ENCODE measurements around the gene ARL1. TPM values are rescaled to one million over a fixed set of nuclear protein-coding genes. Genes with fewer than 3 reads are reported as not detected.

Gene ARL1
- total RNA-seq, result 10 to 100 TPM; 26.2 to 48.4 (median 39.3) TPM
- 10 to 100 TPM; 28.9 to 31.6 TPM for polyA plus RNA-seq
- 15.7 reads per million, percentile 45 among the genes with 10 or more reads in this experiment for total RNA-seq

GRCh38 chr12:101407436-101408345 is at the start of gene ARL1:
Gene ARL1, minus strand, starts transcription at chr12:101407772. Its CDS starts 127 bp downstream, at chr12:101407645.
- Histone ChIP-seq H3K4me1 (ENCODE audit: control insufficient read depth in 2 of 2, insufficient read depth in 2 of 2, low read length in 2 of 2) (peaks cover 0 to 15% of the 10 kb centered on the region in 2 donors), H3K27ac (ENCODE audit: low read depth, low read length) (peak within 1 kb of the TSS; percentile 85), H3K36me3 (ENCODE audit: control insufficient read depth in 2 of 3, insufficient read depth in 3 of 3, low read length in 3 of 3) (peaks cover 0 to 7% (median 0%) of the 10 kb centered on the region in 3 experiments), H3K4me3 (ENCODE audit: low read length) (peak within 1 kb of the TSS; percentile 97), H3K9me3 (ENCODE audit: control insufficient read depth in 2 of 3, low read length in 3 of 3) (no peaks in the 10 kb centered on the region), H3K27me3 (ENCODE audit: control insufficient read depth in 2 of 2, insufficient read depth in 2 of 2, low read length in 2 of 2) (no peaks in the 10 kb centered on the region)
- peak; percentile 41 to 85 (median 65) for DNase-seq
- ATAC-seq, result peak; percentile 88
- peak within 1 kb of the TSS; percentile 92 to 99 (median 98) for H3K4me3 Mint-ChIP-seq
- no peaks in the 10 kb centered on the region for H3K9me3 Mint-ChIP-seq
- ChIA-PET CTCF (interaction anchor here (0.6 to 1.7 kb wide), 5 partner anchors 16 to 432 kb away, joined by 3 to 4 read pairs (median 3); partner anchors contain the start of gene GNPTAB), POLR2A (interaction anchor here (0.6 to 2.0 kb wide), 5 partner anchors 422 to 654 kb away, joined by 3 to 9 read pairs (median 3); partner anchors contain the start of genes GNPTAB and WASHC3)
- peaks cover 16 to 45% (median 30%) of the 10 kb centered on the region in 7 donors for H3K4me1 Mint-ChIP-seq
- intact Hi-C loops (cut with micrococcal nuclease), result loop anchor here (1.0 to 5.0 kb wide), 6 partner anchors 125 to 1140 kb away; partner anchors contain the start of genes CHPT1 (in 2 of the 2), UTP20 (in 2 of the 2), WASHC3 (in 2 of the 2) and DEPDC4 (in 1 of the 2)
- peak within 1 kb of the TSS; percentile 82 to 98 (median 95) for H3K27ac Mint-ChIP-seq
- peaks cover 0 to 11% (median 2%) of the 10 kb centered on the region in 5 donors for H3K27me3 Mint-ChIP-seq
- H3K36me3 Mint-ChIP-seq, result no peaks in the 10 kb centered on the region

GRCh38 chr12:101455685-101456084 is 48.1 kb upstream of the ARL1 start:
- H3K4me1 ChIP-seq (ENCODE audit: control insufficient read depth in 2 of 2, insufficient read depth in 2 of 2, low read length in 2 of 2), result peaks cover 5 to 10% of the 10 kb centered on the region in 2 donors
- no peak overlapping the region for H3K4me3 ChIP-seq (ENCODE audit: low read length)
- no peak overlapping the region for H3K27ac ChIP-seq (ENCODE audit: low read depth, low read length)
- ChIA-PET CTCF (no interaction called here), POLR2A (no interaction called here)
- peak overlapping the region in 6 of 9 donors; percentile 21 to 72 (median 32) for H3K27ac Mint-ChIP-seq
- no peaks in the 10 kb centered on the region for H3K27me3 ChIP-seq (ENCODE audit: control insufficient read depth in 2 of 2, insufficient read depth in 2 of 2, low read length in 2 of 2)
- peak; percentile 70 for ATAC-seq
- peaks cover 0 to 9% (median 0%) of the 10 kb centered on the region in 5 donors for H3K36me3 Mint-ChIP-seq
- DNase-seq, result peak in 6 of 9 donors; percentile 8 to 29 (median 14)
- peaks cover 7 to 15% (median 12%) of the 10 kb centered on the region in 7 donors for H3K4me1 Mint-ChIP-seq
- no peaks in the 10 kb centered on the region for H3K27me3 Mint-ChIP-seq
- H3K4me3 Mint-ChIP-seq, result peak overlapping the region; percentile 30 to 75 (median 52)
- no peaks in the 10 kb centered on the region for H3K36me3 ChIP-seq (ENCODE audit: control insufficient read depth in 2 of 3, insufficient read depth in 3 of 3, low read length in 3 of 3)
- H3K9me3 Mint-ChIP-seq, result peaks cover 0 to 13% (median 8%) of the 10 kb centered on the region in 11 donors
- H3K9me3 ChIP-seq (ENCODE audit: control insufficient read depth in 2 of 3, low read length in 3 of 3), result peaks cover 0 to 3% (median 0%) of the 10 kb centered on the region in 3 experiments
- intact Hi-C loops (cut with micrococcal nuclease), result no loop called here

- Mint-ChIP-seq H3K9me3 (no peaks in the 10 kb centered on the region), H3K27me3 (peaks cover 0 to 4% (median 2%) of the 10 kb centered on the region in 5 donors), H3K27ac (no peak overlapping the region), H3K4me3 (no peak overlapping the region), H3K4me1 (peaks cover 0 to 3% (median 0%) of the 10 kb centered on the region in 7 donors), H3K36me3 (no peaks in the 10 kb centered on the region)
- Histone ChIP-seq H3K9me3 (ENCODE audit: control insufficient read depth in 2 of 3, low read length in 3 of 3) (no peaks in the 10 kb centered on the region), H3K27ac (ENCODE audit: low read depth, low read length) (no peak overlapping the region), H3K4me1 (ENCODE audit: control insufficient read depth in 2 of 2, insufficient read depth in 2 of 2, low read length in 2 of 2) (no peaks in the 10 kb centered on the region), H3K27me3 (ENCODE audit: control insufficient read depth in 2 of 2, insufficient read depth in 2 of 2, low read length in 2 of 2) (no peaks in the 10 kb centered on the region), H3K36me3 (ENCODE audit: control insufficient read depth in 2 of 3, insufficient read depth in 3 of 3, low read length in 3 of 3) (no peaks in the 10 kb centered on the region), H3K4me3 (ENCODE audit: low read length) (no peak overlapping the region)
- intact Hi-C loops (cut with micrococcal nuclease), result no loop called here
- ChIA-PET CTCF (no interaction called here), POLR2A (no interaction called here)
- ATAC-seq (no peak), DNase-seq (no peak)
These were observed 34.1 kb upstream of the ARL1 start for GRCh38 chr12:101441461-101442224.

GRCh38 chr12:101439236-101439635 is 31.7 kb upstream of the ARL1 start:
- Mint-ChIP-seq H3K9me3 (no peaks in the 10 kb centered on the region), H3K27me3 (peaks cover 0 to 12% (median 4%) of the 10 kb centered on the region in 5 donors), H3K36me3 (no peaks in the 10 kb centered on the region), H3K27ac (no peak overlapping the region), H3K4me3 (no peak overlapping the region), H3K4me1 (peaks cover 0 to 3% (median 0%) of the 10 kb centered on the region in 7 donors)
- Histone ChIP-seq H3K9me3 (ENCODE audit: control insufficient read depth in 2 of 3, low read length in 3 of 3) (no peaks in the 10 kb centered on the region), H3K27ac (ENCODE audit: low read depth, low read length) (no peak overlapping the region), H3K4me3 (ENCODE audit: low read length) (no peak overlapping the region), H3K36me3 (ENCODE audit: control insufficient read depth in 2 of 3, insufficient read depth in 3 of 3, low read length in 3 of 3) (no peaks in the 10 kb centered on the region), H3K27me3 (ENCODE audit: control insufficient read depth in 2 of 2, insufficient read depth in 2 of 2, low read length in 2 of 2) (no peaks in the 10 kb centered on the region), H3K4me1 (ENCODE audit: control insufficient read depth in 2 of 2, insufficient read depth in 2 of 2, low read length in 2 of 2) (no peaks in the 10 kb centered on the region)
- ATAC-seq (no peak), DNase-seq (no peak)
- CTCF ChIA-PET, result no interaction called here
- POLR2A ChIA-PET, result no interaction called here
- intact Hi-C loops (cut with micrococcal nuclease), result no loop called here

GRCh38 chr12:101436136-101436535 is 28.6 kb upstream of the ARL1 start:
- no peak for DNase-seq
- H3K9me3 Mint-ChIP-seq, result no peaks in the 10 kb centered on the region

GRCh38 chr12:101430456-101430855 is 22.9 kb upstream of the ARL1 start:
- intact Hi-C loops (cut with micrococcal nuclease), result no loop called here
- no peaks in the 10 kb centered on the region for H3K9me3 ChIP-seq (ENCODE audit: control insufficient read depth in 2 of 3, low read length in 3 of 3)
- no peaks in the 10 kb centered on the region for H3K27me3 ChIP-seq (ENCODE audit: control insufficient read depth in 2 of 2, insufficient read depth in 2 of 2, low read length in 2 of 2)
- no peaks in the 10 kb centered on the region for H3K4me1 ChIP-seq (ENCODE audit: control insufficient read depth in 2 of 2, insufficient read depth in 2 of 2, low read length in 2 of 2)
- Mint-ChIP-seq H3K36me3 (no peaks in the 10 kb centered on the region), H3K4me1 (no peaks in the 10 kb centered on the region), H3K9me3 (no peaks in the 10 kb centered on the region), H3K27ac (no peak overlapping the region), H3K4me3 (no peak overlapping the region), H3K27me3 (peaks cover 0 to 9% (median 1%) of the 10 kb centered on the region in 5 donors)
- no peaks in the 10 kb centered on the region for H3K36me3 ChIP-seq (ENCODE audit: control insufficient read depth in 2 of 3, insufficient read depth in 3 of 3, low read length in 3 of 3)
- no peak overlapping the region for H3K27ac ChIP-seq (ENCODE audit: low read depth, low read length)
- no peak overlapping the region for H3K4me3 ChIP-seq (ENCODE audit: low read length)
- DNase-seq, result no peak
- no peak for ATAC-seq
- POLR2A ChIA-PET, result no interaction called here
- CTCF ChIA-PET, result no interaction called here

More at GRCh38 chr12:101436136-101436535, 28.6 kb upstream of the ARL1 start:
- Mint-ChIP-seq H3K4me1 (peaks cover 0 to 2% (median 0%) of the 10 kb centered on the region in 7 donors), H3K27me3 (peaks cover 0 to 12% (median 4%) of the 10 kb centered on the region in 5 donors), H3K36me3 (no peaks in the 10 kb centered on the region), H3K27ac (no peak overlapping the region), H3K4me3 (no peak overlapping the region)
- no peak overlapping the region for H3K4me3 ChIP-seq (ENCODE audit: low read length)
- H3K4me1 ChIP-seq (ENCODE audit: control insufficient read depth in 2 of 2, insufficient read depth in 2 of 2, low read length in 2 of 2), result no peaks in the 10 kb centered on the region
- CTCF ChIA-PET, result no interaction called here
- no peak for ATAC-seq
- POLR2A ChIA-PET, result no interaction called here
- intact Hi-C loops (cut with micrococcal nuclease), result no loop called here
- H3K27me3 ChIP-seq (ENCODE audit: control insufficient read depth in 2 of 2, insufficient read depth in 2 of 2, low read length in 2 of 2), result no peaks in the 10 kb centered on the region
- H3K27ac ChIP-seq (ENCODE audit: low read depth, low read length), result no peak overlapping the region
- H3K36me3 ChIP-seq (ENCODE audit: control insufficient read depth in 2 of 3, insufficient read depth in 3 of 3, low read length in 3 of 3), result no peaks in the 10 kb centered on the region
- no peaks in the 10 kb centered on the region for H3K9me3 ChIP-seq (ENCODE audit: control insufficient read depth in 2 of 3, low read length in 3 of 3)

Data from naive thymus-derived CD4-positive, alpha-beta T cell (primary cell).